ENCODE results near the gene TMEM31.

DNA sequence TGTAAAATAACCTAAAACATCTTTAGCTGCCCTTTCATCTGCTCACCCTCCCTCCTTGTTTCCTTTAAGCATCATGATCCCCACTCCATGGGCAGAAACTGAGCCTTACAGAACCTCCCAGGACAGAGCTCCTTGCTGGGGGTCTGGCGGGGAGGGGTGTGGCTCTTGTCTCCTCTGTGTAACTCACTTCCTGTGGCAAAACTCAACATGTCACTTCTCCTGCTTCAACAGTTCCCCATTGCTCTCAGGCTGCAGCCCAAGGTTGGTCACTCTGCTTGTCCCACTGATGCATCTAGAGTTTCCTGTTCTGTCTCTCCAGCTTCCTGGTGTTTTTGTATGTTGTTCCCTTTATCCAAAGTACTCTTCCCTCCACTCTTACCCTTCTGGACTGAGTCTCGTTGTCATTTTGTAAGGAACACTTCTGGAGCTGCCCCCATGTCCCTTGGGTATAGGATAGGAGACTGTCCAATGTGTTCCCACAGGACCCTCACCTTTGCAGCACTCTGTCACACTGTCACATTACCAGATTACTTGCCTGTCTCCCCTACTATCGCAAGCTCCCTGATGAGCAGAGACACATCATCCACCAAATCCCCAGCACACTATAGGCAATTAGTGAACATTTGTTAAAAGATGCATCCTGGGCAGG is 19.6 kb downstream of the TMEM31 start:
- no peak for TF ChIP-seq POLR2A (IDR thresholded peaks at IDR 0.05)
- TF ChIP-seq, protein P1, sequence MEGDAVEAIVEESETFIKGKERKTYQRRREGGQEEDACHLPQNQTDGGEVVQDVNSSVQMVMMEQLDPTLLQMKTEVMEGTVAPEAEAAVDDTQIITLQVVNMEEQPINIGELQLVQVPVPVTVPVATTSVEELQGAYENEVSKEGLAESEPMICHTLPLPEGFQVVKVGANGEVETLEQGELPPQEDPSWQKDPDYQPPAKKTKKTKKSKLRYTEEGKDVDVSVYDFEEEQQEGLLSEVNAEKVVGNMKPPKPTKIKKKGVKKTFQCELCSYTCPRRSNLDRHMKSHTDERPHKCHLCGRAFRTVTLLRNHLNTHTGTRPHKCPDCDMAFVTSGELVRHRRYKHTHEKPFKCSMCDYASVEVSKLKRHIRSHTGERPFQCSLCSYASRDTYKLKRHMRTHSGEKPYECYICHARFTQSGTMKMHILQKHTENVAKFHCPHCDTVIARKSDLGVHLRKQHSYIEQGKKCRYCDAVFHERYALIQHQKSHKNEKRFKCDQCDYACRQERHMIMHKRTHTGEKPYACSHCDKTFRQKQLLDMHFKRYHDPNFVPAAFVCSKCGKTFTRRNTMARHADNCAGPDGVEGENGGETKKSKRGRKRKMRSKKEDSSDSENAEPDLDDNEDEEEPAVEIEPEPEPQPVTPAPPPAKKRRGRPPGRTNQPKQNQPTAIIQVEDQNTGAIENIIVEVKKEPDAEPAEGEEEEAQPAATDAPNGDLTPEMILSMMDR (IDR thresholded peaks at IDR 0.05) = no peak
- no peak for TF ChIP-seq POLR2AphosphoS5 (IDR thresholded peaks at IDR 0.05)
- TF ChIP-seq EP300 (IDR thresholded peaks at IDR 0.05) = no peak

Measured in stomach (tissue), 4 donors.